Gastroesophageal sphincter (tissue), 3 donors: ENCODE measurements around the gene DACH1.

Experiments used
- POLR2AphosphoS5 ChIP-seq: sonication (generic); formaldehyde crosslinking; IDR thresholded peaks from one replicate; pipeline ENCODE4 v1.6.1; 2017; ENCODE audit warnings: antibody characterized with exemption
- TF ChIP-seq, protein P1 (sequence below), 4 experiments: fragments of 200-600 bp in 2 of 4; fragments of 450-650 bp in 2 of 4; sonication (generic) in 1 of 4; IDR thresholded peaks; one replicate each; pipeline ENCODE4 v1.5.1; 2017 to 2019; ENCODE audit warnings: antibody characterized with exemption in 4 of 4, mild to moderate bottlenecking in 2 of 4, moderate library complexity in 2 of 4

DNA sequence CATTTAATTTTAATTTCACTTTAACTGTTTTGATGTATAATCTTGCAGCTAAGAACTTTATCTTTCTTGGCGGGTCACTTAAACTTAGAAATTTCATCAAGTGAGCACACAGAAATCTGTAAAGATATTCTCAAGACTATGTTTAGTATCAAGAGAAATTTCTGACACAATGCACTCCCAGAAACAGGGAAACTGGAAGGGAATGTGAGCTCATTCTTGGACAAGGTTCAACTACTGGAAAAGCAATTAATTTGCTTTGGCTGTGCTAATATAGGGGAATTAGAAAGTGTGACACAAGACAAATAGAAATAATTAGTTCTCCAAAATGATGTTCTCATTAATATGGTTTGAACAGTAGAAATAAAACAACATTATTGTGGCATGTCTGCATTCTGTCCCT, 402.3 kb downstream of the DACH1 start:
- TF ChIP-seq, protein P1, sequence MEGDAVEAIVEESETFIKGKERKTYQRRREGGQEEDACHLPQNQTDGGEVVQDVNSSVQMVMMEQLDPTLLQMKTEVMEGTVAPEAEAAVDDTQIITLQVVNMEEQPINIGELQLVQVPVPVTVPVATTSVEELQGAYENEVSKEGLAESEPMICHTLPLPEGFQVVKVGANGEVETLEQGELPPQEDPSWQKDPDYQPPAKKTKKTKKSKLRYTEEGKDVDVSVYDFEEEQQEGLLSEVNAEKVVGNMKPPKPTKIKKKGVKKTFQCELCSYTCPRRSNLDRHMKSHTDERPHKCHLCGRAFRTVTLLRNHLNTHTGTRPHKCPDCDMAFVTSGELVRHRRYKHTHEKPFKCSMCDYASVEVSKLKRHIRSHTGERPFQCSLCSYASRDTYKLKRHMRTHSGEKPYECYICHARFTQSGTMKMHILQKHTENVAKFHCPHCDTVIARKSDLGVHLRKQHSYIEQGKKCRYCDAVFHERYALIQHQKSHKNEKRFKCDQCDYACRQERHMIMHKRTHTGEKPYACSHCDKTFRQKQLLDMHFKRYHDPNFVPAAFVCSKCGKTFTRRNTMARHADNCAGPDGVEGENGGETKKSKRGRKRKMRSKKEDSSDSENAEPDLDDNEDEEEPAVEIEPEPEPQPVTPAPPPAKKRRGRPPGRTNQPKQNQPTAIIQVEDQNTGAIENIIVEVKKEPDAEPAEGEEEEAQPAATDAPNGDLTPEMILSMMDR (IDR thresholded peaks at IDR 0.05) = no peak
- no peak for TF ChIP-seq POLR2AphosphoS5
